Transverse colon (tissue), 3 donors: ENCODE measurements around the gene ARHGAP32.

Experiments
- CTCF ChIP-seq, 5 experiments: fragments of 200-600 bp in 3 of 5; fragments of 450-650 bp in 2 of 5; sonication (generic) in 3 of 5; IDR thresholded peaks; 1 replicate in 2 of 5; 2 replicates in 3 of 5; pipeline ENCODE4 v1.5.1; 2016 to 2017; ENCODE audit warnings: antibody characterized with exemption in 5 of 5, inconsistent platforms in 3 of 5, mild to moderate bottlenecking in 2 of 5, moderate library complexity in 1 of 5
- EP300 ChIP-seq: sonication (generic); formaldehyde crosslinking; IDR thresholded peaks from one replicate; pipeline ENCODE4 v1.6.1; 2017; ENCODE audit warnings: antibody characterized with exemption, low read depth

GRCh38 chr11:129144256-129144655 is 47.9 kb downstream of the ARHGAP32 start:
- TF ChIP-seq EP300 = no peak
- TF ChIP-seq CTCF (IDR thresholded peaks at IDR 0.05) = no peak
